ENCODE data around the gene HUWE1. TPM values are rescaled to one million over a fixed set of nuclear protein-coding genes. Genes with fewer than 3 reads are reported as not detected.

HUWE1 gene
- total and polyA plus RNA-seq, 2 experiments from 2014 or later, result 61.2 to 225 TPM

DNA sequence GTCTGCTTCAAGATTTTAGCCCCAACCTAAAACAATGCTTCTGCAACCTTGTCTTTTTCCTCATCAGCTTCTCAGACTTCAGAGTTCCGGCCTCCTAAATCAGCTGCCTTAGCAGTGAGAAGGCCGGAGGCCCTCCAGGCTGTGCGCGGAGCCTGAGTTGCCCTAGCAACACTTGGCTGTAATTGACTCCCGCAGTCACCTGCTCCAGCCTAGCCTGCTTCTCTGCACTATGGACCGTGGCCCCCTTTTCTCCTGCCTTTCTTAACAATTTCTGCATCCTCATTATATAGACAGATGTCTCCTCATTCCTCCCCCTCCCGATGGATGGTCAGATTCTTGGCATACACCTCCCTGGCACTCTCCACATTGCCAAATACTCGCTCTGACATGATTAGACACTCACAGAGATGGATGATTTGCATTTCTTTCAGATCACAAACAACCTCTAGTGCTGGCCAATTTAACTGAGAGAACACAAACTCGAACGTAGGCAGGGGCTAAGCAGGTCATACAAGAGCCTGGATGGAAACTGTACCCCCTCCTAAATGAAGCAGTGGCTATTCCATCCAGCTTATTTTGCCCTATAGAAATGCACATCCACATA lies 9.5 kb upstream of the HUWE1 start (continued):
- TF ChIP-seq, protein P1, sequence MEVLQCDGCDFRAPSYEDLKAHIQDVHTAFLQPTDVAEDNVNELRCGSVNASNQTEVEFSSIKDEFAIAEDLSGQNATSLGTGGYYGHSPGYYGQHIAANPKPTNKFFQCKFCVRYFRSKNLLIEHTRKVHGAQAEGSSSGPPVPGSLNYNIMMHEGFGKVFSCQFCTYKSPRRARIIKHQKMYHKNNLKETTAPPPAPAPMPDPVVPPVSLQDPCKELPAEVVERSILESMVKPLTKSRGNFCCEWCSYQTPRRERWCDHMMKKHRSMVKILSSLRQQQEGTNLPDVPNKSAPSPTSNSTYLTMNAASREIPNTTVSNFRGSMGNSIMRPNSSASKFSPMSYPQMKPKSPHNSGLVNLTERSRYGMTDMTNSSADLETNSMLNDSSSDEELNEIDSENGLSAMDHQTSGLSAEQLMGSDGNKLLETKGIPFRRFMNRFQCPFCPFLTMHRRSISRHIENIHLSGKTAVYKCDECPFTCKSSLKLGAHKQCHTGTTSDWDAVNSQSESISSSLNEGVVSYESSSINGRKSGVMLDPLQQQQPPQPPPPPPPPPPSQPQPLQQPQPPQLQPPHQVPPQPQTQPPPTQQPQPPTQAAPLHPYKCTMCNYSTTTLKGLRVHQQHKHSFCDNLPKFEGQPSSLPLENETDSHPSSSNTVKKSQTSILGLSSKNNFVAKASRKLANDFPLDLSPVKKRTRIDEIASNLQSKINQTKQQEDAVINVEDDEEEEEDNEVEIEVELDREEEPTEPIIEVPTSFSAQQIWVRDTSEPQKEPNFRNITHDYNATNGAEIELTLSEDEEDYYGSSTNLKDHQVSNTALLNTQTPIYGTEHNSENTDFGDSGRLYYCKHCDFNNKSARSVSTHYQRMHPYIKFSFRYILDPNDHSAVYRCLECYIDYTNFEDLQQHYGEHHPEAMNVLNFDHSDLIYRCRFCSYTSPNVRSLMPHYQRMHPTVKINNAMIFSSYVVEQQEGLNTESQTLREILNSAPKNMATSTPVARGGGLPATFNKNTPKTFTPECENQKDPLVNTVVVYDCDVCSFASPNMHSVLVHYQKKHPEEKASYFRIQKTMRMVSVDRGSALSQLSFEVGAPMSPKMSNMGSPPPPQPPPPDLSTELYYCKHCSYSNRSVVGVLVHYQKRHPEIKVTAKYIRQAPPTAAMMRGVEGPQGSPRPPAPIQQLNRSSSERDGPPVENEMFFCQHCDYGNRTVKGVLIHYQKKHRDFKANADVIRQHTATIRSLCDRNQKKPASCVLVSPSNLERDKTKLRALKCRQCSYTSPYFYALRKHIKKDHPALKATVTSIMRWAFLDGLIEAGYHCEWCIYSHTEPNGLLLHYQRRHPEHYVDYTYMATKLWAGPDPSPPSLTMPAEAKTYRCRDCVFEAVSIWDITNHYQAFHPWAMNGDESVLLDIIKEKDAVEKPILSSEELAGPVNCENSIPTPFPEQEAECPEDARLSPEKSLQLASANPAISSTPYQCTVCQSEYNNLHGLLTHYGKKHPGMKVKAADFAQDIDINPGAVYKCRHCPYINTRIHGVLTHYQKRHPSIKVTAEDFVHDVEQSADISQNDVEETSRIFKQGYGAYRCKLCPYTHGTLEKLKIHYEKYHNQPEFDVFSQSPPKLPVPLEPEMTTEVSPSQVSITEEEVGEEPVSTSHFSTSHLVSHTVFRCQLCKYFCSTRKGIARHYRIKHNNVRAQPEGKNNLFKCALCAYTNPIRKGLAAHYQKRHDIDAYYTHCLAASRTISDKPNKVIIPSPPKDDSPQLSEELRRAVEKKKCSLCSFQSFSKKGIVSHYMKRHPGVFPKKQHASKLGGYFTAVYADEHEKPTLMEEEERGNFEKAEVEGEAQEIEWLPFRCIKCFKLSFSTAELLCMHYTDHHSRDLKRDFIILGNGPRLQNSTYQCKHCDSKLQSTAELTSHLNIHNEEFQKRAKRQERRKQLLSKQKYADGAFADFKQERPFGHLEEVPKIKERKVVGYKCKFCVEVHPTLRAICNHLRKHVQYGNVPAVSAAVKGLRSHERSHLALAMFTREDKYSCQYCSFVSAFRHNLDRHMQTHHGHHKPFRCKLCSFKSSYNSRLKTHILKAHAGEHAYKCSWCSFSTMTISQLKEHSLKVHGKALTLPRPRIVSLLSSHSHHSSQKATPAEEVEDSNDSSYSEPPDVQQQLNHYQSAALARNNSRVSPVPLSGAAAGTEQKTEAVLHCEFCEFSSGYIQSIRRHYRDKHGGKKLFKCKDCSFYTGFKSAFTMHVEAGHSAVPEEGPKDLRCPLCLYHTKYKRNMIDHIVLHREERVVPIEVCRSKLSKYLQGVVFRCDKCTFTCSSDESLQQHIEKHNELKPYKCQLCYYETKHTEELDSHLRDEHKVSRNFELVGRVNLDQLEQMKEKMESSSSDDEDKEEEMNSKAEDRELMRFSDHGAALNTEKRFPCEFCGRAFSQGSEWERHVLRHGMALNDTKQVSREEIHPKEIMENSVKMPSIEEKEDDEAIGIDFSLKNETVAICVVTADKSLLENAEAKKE (CRISPR knock-in tag; IDR thresholded peaks at IDR 0.05), result no peak
- TF ChIP-seq EZH2phosphoT487 (IDR thresholded peaks at IDR 0.05; ENCODE audit: unreplicated experiment) (no peak), NANOG (IDR thresholded peaks at IDR 0.05; ENCODE audit: borderline replicate concordance) (no peak), POLR2AphosphoS5 (IDR thresholded peaks at IDR 0.05; ENCODE audit: low read depth) (no peak)
- TF ChIP-seq, protein P2, sequence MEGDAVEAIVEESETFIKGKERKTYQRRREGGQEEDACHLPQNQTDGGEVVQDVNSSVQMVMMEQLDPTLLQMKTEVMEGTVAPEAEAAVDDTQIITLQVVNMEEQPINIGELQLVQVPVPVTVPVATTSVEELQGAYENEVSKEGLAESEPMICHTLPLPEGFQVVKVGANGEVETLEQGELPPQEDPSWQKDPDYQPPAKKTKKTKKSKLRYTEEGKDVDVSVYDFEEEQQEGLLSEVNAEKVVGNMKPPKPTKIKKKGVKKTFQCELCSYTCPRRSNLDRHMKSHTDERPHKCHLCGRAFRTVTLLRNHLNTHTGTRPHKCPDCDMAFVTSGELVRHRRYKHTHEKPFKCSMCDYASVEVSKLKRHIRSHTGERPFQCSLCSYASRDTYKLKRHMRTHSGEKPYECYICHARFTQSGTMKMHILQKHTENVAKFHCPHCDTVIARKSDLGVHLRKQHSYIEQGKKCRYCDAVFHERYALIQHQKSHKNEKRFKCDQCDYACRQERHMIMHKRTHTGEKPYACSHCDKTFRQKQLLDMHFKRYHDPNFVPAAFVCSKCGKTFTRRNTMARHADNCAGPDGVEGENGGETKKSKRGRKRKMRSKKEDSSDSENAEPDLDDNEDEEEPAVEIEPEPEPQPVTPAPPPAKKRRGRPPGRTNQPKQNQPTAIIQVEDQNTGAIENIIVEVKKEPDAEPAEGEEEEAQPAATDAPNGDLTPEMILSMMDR (conservative IDR thresholded peaks at IDR 0.05; ENCODE audit: low read depth in 2 of 2), result no peak

DNA sequence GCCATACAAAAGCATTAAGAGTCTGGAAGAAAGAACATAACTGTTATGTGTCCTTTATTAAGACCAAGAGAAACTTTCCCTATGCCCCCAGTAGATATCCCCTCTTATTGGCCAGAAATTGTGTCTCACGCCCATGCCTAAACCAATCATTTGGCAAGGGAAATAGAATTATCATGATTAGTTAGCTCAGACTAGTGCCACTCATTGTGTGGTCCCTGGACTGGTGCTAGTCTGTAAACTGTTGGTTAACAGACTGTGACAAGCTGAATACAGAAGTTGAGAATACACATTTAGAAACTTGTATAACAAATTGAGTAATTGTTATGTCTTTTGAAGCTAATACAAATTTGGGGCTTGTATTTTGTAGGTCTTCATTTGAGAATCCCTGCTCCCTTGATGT lies 8.1 kb upstream of the HUWE1 start:
- Histone ChIP-seq H3K79me2 (replicated peaks; ENCODE audit: insufficient read depth) (no peaks in the 10 kb centered on the region), H4K20me1 (replicated peaks; ENCODE audit: insufficient read depth) (no peaks in the 10 kb centered on the region), H3K4me1 (ENCODE audit: insufficient read depth) (no peaks in the 10 kb centered on the region), H3K27ac (ENCODE audit: low read depth) (no peak overlapping the region), H3K27me3 (ENCODE audit: insufficient read depth) (no peaks in the 10 kb centered on the region), H3K4me3 (no peak overlapping the region), H2AFZ (no peak overlapping the region), H3K36me3 (ENCODE audit: insufficient read depth) (no peaks in the 10 kb centered on the region), H3K4me2 (no peak overlapping the region), H3F3A (replicated peaks; ENCODE audit: low read depth) (no peaks in the 10 kb centered on the region), H3K9me2 (ENCODE audit: insufficient read depth) (no peaks in the 10 kb centered on the region)
- Mint-ChIP-seq H3K27me3 (ENCODE audit: insufficient read depth, low read depth, poor library complexity) (peaks cover 1% of the 10 kb centered on the region), H3K9me3 (no peaks in the 10 kb centered on the region), H3K4me1 (no peaks in the 10 kb centered on the region), H3K36me3 (ENCODE audit: low read depth) (no peaks in the 10 kb centered on the region), H3K27ac (no peak overlapping the region), H3K4me3 (no peak overlapping the region)
- no peak for DNase-seq (ENCODE audit: low spot score)
- no peak for ATAC-seq
- no peak for TF ChIP-seq ZNF331 (CRISPR knock-in tag; IDR thresholded peaks at IDR 0.05; ENCODE audit: low read depth)
- TF ChIP-seq, protein P1 (CRISPR knock-in tag; IDR thresholded peaks at IDR 0.05), result no peak

Data from GM23338 (cell line).